ENCODE data around the gene MDFI.

Gene MDFI

DNA sequence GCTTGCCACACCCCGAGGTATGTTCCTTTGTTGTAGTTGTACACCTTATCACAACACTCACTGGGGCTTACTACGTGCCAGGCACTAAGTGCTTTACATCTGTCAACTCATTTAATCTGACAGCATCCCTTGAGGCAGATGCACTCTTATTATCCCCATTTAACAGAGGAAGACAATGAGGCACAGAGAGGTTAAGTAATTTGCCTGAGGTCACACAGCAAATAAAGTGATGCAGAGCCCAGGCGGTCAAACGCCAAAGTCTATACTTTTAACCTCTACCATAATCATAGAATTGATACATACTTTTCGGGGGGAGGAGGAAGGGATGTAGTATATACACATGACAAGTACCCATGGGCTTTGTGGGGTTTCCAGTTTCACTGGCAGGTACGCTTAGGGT is 37.7 kb downstream of the MDFI start:
- Mint-ChIP-seq H3K36me3 (ENCODE audit: low read depth) (no peaks in the 10 kb centered on the region), H3K9me3 (no peaks in the 10 kb centered on the region), H3K27ac (no peak overlapping the region), H3K4me1 (ENCODE audit: low read depth) (no peaks in the 10 kb centered on the region), H3K27me3 (peaks cover 4% of the 10 kb centered on the region), H3K4me3 (no peak overlapping the region)

- Mint-ChIP-seq H3K27ac (no peak overlapping the region), H3K36me3 (ENCODE audit: low read depth) (no peaks in the 10 kb centered on the region), H3K4me1 (ENCODE audit: low read depth) (no peaks in the 10 kb centered on the region), H3K9me3 (no peaks in the 10 kb centered on the region), H3K27me3 (peaks cover 3% of the 10 kb centered on the region), H3K4me3 (no peak overlapping the region)
Measured at GRCh38 chr6:41676431-41676830, 38.2 kb downstream of the MDFI start.

DNA sequence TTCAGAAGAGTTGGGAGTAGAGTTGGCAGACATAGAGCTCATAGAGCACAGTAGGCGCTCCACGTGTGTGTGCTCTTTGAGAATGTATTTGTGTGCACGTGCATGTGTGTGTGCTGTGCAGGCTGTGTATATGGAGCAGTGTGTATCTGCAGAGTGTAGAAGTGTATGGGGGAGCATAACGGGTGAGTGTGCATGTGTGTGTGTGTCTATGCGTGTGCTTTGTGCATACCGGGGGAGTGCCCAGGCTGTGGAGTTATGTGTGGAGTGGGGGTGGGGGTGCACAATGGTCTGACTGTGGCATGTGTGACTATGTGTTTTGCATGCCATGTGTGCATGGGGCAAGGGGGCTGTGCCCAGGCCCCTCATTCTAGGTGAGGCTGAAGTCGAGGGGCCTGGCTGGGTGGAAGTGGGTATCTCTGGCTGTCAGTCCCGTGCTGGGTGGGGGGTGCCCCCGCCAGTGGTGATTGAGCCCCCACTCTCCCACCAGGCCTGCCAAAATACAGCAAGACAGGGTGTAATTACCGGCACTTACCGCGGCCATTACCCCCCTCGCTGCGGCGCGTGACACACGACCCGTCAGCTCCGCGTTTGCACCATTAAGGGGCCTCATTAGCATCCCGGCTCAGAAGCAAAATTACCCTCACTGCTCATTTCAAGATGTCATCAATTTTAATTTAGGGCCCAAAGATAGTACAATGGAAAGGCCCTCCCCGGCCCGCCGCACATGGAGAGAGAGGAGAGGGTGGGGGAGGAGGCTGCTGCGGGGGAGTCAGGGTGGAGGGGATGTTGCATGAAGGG is 39.1 kb downstream of the MDFI start:
- Mint-ChIP-seq H3K4me1 (ENCODE audit: low read depth) (peaks cover 1% of the 10 kb centered on the region), H3K36me3 (ENCODE audit: low read depth) (no peaks in the 10 kb centered on the region), H3K27me3 (no peaks in the 10 kb centered on the region), H3K27ac (no peak overlapping the region), H3K4me3 (no peak overlapping the region), H3K9me3 (no peaks in the 10 kb centered on the region)

DNA sequence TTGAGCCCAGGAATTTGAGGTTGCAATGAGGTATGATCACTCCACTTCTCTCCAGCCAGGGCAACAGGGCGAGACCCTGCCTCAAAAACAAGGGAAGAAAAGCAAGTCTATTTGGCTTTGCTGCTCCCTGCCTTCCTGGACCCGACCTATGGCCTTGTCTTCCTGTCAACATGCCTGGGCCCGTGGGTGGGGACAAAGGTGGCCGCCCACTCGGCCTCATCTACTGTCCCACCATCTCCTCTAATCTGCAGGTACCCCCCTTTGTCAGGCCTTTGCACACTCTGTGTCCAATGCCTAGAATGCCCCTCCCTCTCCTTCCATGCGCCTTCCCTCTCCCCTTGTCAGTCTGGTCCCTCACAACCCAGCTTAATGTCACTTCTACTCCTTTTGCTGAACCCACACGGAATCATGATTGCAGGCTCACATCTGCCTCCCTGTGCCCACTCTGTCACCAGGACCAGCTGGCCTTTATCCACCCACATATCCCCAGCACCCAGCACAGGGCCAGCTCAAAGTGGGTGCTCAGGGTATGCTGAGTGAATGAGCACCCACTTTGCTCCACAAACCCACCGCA is 40.3 kb downstream of the MDFI start:
- Mint-ChIP-seq H3K27me3 (no peaks in the 10 kb centered on the region), H3K27ac (no peak overlapping the region), H3K9me3 (no peaks in the 10 kb centered on the region), H3K4me3 (no peak overlapping the region), H3K4me1 (ENCODE audit: low read depth) (peaks cover 9% of the 10 kb centered on the region), H3K36me3 (ENCODE audit: low read depth) (no peaks in the 10 kb centered on the region)

DNA sequence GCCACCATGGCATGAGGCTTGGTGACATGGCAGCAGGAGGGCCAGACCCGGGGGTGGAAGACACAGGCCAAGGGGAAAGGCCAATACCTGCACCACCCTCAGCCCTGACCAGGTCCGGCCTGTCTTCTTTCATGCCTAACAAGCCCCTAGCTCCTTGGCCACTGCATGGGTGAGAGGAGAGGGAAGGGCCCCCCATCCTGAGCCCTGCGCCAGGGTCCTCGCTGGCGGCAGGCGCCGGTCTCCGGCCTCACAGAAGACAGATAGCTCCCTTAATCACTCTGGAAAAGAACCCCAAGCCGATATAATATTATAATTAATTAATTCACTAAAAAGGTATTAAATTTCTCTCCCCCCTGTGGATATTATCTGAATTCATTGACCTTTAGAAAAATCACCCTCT is 41.4 kb downstream of the MDFI start:
- Mint-ChIP-seq H3K9me3 (no peaks in the 10 kb centered on the region), H3K4me3 (no peak overlapping the region), H3K4me1 (ENCODE audit: low read depth) (peaks cover 12% of the 10 kb centered on the region), H3K36me3 (ENCODE audit: low read depth) (no peaks in the 10 kb centered on the region), H3K27me3 (no peaks in the 10 kb centered on the region), H3K27ac (no peak overlapping the region)

DNA sequence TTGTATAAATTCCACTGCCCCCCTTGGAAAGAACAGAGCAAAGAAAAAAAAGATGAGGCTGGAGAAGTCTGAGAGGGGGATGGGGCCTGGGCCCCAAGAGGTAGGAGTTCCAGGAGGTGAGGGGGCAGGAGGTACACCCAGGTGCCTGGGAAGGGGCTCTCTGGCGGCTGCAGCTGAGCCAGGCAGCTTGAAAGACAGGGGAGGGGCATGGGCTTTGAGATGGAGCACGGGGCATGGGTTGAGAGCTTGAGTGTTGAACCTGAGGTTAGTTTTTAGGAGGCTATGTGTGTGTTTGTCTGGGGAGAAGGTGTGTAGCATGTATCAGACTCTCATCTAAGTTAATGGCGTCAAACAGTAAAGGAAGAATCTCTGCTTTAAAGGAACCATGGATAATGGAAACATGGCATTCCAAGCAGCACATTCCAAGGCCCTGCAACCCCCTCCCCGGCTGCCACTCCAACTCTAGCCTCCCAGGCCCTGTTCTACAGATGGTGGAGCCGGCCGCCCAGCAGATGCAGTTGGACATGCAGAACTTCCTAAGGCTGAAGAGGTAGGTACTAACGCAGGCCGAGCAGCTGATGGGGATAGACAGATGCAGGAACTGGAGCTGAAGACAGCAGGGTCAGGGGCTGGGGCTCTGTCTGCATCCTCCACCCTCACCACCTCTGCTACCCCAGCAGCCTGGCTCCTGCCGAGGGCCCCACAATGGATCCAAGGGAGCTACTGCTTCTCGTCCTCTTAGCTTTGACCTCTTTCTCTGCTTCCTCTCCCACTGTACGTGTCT is 42.1 kb downstream of the MDFI start:
- no peaks in the 10 kb centered on the region for H3K36me3 Mint-ChIP-seq (ENCODE audit: low read depth)
- H3K9me3 Mint-ChIP-seq = no peaks in the 10 kb centered on the region
- H3K4me3 Mint-ChIP-seq = no peak overlapping the region
- H3K4me1 Mint-ChIP-seq (ENCODE audit: low read depth) = peaks cover 12% of the 10 kb centered on the region
- H3K27ac Mint-ChIP-seq = no peak overlapping the region
- no peaks in the 10 kb centered on the region for H3K27me3 Mint-ChIP-seq

- Mint-ChIP-seq H3K9me3 (no peaks in the 10 kb centered on the region), H3K36me3 (ENCODE audit: low read depth) (no peaks in the 10 kb centered on the region), H3K4me1 (ENCODE audit: low read depth) (peaks cover 12% of the 10 kb centered on the region), H3K27me3 (no peaks in the 10 kb centered on the region), H3K27ac (no peak overlapping the region), H3K4me3 (no peak overlapping the region)
Measured at GRCh38 chr6:41682056-41682477, 43.8 kb downstream of the MDFI start.

DNA sequence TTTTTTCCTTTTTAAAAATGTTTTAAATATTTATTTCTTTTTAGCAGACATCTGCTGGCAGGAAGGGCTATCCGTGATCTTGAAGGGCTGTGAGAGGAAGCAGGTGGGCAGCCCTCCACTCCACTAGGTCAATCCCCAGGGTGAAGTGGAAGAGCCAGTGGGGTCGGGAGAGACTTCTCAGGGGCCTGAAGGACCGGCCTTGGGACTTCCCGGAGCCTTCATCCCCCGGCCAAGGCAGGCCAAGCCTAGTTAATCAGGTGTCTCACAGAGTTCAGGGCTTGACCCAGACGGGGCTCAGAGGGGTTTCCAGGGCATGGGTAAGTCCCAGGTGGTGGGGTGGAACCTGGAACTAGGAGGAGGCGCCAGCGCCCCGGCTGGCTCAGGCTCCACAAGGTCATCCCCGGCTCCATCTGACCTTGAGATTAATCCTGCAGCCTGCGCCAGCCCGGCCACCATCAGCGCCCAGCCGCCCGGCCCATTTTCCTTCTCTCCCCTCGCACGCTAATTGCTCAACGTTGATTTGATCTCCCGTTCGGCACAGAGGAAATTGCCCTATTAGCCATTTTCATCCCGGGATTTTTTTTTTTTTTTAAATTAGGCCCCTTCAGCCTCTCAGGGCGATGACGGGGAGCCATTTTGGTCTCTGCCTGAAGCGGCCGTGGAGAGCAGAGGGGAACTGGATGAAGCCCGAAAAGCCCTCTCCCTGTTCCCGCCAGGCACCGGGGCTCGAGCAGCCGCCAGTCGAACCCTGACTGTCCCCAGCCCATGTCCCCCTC is 44.4 kb downstream of the MDFI start:
- Mint-ChIP-seq H3K4me3 (peak overlapping the region; percentile 75), H3K27me3 (no peaks in the 10 kb centered on the region), H3K4me1 (ENCODE audit: low read depth) (peaks cover 12% of the 10 kb centered on the region), H3K36me3 (ENCODE audit: low read depth) (no peaks in the 10 kb centered on the region), H3K9me3 (no peaks in the 10 kb centered on the region), H3K27ac (peak overlapping the region; percentile 26)

DNA sequence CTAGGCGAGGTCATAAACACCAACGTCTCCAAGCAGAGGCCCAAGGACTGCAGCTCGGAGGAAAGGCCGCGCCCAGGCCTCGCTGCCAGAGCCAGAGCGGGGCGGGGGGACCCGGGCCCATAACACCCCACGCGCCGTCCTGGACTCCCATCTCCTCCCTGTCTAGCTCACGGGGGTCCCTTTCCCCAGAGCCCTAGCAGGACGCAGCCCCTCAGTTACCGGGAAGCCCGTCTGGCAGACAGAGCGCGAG is 44.9 kb downstream of the MDFI start:
- H3K9me3 Mint-ChIP-seq = no peaks in the 10 kb centered on the region
- peak overlapping the region; percentile 75 for H3K4me3 Mint-ChIP-seq
- H3K36me3 Mint-ChIP-seq (ENCODE audit: low read depth) = no peaks in the 10 kb centered on the region
- no peaks in the 10 kb centered on the region for H3K27me3 Mint-ChIP-seq
- H3K27ac Mint-ChIP-seq = peak overlapping the region; percentile 26
- peaks cover 12% of the 10 kb centered on the region for H3K4me1 Mint-ChIP-seq (ENCODE audit: low read depth)

DNA sequence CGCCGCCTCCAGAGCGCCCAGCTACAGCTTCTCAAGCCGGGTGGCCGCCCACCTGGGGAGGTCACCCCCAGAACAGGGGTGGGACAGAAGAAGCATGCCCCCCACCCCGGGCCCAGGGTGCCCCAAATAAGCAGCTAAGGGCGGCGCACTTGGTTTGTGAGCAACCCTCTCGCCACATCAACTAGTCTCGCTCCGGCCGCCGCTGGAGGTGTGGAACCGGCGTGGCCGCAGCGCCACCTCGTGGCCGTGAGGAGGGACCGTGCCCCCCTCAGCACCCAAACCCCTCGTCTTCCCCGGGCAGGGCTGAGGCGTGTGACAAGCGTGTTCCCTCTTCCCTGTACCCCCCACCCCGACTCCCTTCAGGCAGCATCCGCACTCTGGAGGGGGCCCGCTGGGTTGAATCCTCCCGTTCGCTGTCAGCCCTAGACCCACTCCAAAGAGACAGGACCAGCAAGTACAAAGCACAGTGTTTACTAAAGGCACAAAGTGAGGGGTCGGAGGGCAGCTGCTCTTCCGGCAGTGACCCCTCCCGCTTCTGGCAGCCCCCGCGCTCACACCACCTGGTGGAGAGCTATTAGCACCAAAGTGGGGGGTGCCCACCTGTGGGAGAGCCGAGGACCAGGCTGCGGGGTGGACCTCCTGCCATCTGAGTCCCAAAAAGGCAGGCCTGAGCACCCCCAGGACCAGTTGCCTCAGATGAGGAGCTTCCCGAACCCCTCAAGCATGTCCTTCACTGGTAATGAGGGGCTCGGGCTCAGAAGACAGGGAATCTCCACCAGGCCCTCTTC is 45.4 kb downstream of the MDFI start:
- Mint-ChIP-seq H3K4me3 (peak overlapping the region; percentile 75), H3K9me3 (no peaks in the 10 kb centered on the region), H3K27me3 (no peaks in the 10 kb centered on the region), H3K4me1 (ENCODE audit: low read depth) (peaks cover 12% of the 10 kb centered on the region), H3K36me3 (ENCODE audit: low read depth) (no peaks in the 10 kb centered on the region), H3K27ac (peak overlapping the region; percentile 26)

GRCh38 chr6:41684311-41685180 is 46.3 kb downstream of the MDFI start:
- H3K27ac Mint-ChIP-seq = no peak overlapping the region
- no peaks in the 10 kb centered on the region for H3K9me3 Mint-ChIP-seq
- H3K4me1 Mint-ChIP-seq (ENCODE audit: low read depth) = peaks cover 12% of the 10 kb centered on the region
- no peak overlapping the region for H3K4me3 Mint-ChIP-seq
- H3K36me3 Mint-ChIP-seq (ENCODE audit: low read depth) = no peaks in the 10 kb centered on the region
- no peaks in the 10 kb centered on the region for H3K27me3 Mint-ChIP-seq

GRCh38 chr6:41685641-41686380 is 47.5 kb downstream of the MDFI start:
- no peak overlapping the region for H3K4me3 Mint-ChIP-seq
- H3K9me3 Mint-ChIP-seq = no peaks in the 10 kb centered on the region
- H3K36me3 Mint-ChIP-seq (ENCODE audit: low read depth) = no peaks in the 10 kb centered on the region
- H3K27me3 Mint-ChIP-seq = no peaks in the 10 kb centered on the region
- H3K27ac Mint-ChIP-seq = no peak overlapping the region
- H3K4me1 Mint-ChIP-seq (ENCODE audit: low read depth) = peaks cover 12% of the 10 kb centered on the region

GRCh38 chr6:41687501-41688175 is 49.4 kb downstream of the MDFI start:
- no peaks in the 10 kb centered on the region for H3K36me3 Mint-ChIP-seq (ENCODE audit: low read depth)
- no peaks in the 10 kb centered on the region for H3K27me3 Mint-ChIP-seq
- peaks cover 8% of the 10 kb centered on the region for H3K4me1 Mint-ChIP-seq (ENCODE audit: low read depth)
- no peak overlapping the region for H3K27ac Mint-ChIP-seq
- H3K4me3 Mint-ChIP-seq = no peak overlapping the region
- H3K9me3 Mint-ChIP-seq = no peaks in the 10 kb centered on the region

All from stimulated activated naive CD8-positive, alpha-beta T cell treated with anti-CD3 and anti-CD28 coated beads, Interleukin-15, Interleukin-2, amounts not matched to agents 100 ng/mL and 50 ng/mL, for 24 hours (primary cell).